ENCODE measurements around the gene NUTM2E.
"Not testable (repeated sequence)": the region's sequence is repeated elsewhere in the genome, so short reads cannot be mapped to it uniquely, and the experiment has no call there.

DNA sequence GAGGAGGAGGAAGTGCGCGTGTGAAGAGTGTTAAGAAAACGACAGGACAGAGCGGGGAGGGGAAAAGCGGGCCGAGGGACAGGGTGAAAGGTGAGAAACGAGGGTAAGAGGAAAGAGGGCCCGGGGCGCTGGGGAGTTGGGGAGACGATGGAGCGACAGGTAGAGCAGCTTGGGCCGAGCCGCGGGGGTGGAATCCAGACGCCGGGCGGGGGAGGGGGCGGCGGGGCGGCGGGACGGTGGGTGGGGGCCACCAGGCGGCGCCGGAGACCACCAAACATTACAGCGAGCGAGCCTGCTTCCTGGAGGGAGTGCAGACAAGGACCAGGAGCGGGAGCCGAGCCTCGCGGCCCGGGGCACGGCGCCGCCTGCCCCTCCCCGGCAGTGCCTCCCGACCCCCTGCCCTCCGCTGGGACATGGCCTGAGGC is 940 bp upstream of the NUTM2E start:
- not testable (repeated sequence) for TF ChIP-seq EZH2phosphoT487 (IDR thresholded peaks at IDR 0.05; ENCODE audit: insufficient read depth, low read depth); EZH2 (IDR thresholded peaks at IDR 0.05; ENCODE audit: insufficient read depth, poor library complexity, severe bottlenecking)
